Measurements from ENCODE around the gene EFCAB13. TPM values are rescaled to one million over a fixed set of nuclear protein-coding genes. Genes with fewer than 3 reads are reported as not detected.
A peak's percentile ranks its signal among the peaks of the same experiment; 100 is the strongest.

Gene EFCAB13, protein sequence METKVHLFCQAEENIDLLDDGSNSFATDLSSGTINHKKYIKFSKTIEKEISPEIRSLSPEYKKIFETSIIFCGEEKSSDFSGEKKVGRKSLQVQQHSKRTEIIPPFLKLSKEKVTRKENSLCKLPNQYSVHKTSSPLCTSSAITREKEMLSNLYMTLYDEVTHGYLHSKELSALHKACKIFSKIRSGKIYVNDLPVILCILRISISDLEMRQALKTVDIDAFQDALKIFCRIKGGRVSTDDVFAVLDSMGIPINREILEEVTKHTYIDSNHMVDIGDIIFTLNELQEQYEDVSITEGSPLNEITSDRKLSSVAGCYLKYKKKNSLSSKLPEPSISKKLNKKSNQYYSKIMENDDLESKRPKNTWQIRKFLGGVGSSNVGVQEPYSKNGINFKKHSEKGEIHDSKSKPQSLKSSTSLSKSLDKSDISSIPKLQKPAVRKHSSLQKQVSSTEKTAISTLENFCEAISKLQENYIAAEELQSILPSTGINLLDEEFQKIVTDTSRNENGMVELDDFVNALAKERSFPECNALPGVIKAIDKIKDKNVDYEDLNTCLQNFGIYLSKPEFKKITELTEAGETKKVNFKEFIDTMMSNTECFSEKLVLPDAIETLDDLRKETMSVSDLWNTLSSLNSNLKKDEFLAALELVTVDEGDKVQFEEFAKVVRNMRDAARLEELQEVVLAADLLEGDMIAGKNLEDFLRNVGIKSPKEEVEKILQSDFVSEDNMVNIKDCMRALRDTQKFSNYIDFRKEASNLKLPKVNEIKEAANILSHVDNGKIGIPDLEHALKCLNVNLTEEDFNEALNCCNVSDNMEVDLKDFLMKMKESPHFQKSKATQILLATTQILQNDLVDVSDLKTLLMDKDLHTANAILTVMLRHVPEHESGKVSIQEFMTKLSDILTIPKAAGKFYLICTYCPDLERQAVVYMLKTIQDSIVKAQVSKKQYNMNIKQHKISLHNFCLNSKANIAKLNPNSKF
- 0.40 TPM for polyA plus RNA-seq (2012; ENCODE audit: insufficient read length, low read depth)

DNA sequence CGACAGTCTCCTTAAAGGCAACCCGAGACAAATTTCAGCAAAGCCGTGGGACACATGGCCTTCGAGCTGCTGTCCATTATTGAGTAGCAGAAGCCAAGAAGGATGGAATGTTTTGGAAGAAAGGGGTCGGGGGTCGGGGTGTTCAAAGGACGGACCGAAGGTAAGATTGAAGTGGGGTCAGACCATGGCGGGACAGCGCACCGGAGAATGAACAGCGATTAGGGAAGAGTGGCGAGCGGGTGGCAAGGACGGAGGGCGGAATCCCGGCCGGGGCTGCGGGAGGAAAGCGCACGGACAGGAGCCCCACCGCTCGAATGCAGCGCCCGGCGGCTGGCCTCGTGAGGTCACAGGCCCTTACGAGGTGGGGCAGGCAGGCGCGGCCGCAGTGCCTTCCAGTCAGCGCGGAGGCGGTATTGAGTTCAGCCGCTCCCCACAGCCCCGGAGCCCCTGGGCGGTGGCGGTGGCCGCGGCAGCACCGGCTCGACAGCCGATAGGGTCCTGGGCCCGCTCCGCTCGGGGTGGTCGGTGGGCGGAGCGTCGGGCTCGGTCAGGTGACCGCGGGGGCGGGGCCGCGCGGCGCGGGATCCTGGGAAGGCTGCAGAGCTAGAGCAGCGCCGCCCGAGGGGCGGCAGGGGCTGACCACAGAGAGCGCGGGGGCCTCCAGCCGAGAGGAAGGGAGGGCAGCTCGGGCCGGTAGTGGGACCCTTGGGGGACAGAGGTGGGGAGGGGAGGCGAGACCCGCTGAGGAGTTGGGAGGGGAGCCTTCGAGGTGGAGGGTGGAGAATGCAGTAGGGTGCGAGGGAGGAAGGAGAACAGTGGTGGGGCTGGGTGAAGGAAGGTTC is at the start of gene EFCAB13:
Gene EFCAB13 (plus strand): TSS at position 574 of the 842 bp plus-strand sequence. CDS start 4,399 bp downstream, outside the sequence.
- no peak for TF ChIP-seq TAF1 (IDR thresholded peaks at IDR 0.05; ENCODE audit: borderline replicate concordance, insufficient read depth, low read length)

DNA sequence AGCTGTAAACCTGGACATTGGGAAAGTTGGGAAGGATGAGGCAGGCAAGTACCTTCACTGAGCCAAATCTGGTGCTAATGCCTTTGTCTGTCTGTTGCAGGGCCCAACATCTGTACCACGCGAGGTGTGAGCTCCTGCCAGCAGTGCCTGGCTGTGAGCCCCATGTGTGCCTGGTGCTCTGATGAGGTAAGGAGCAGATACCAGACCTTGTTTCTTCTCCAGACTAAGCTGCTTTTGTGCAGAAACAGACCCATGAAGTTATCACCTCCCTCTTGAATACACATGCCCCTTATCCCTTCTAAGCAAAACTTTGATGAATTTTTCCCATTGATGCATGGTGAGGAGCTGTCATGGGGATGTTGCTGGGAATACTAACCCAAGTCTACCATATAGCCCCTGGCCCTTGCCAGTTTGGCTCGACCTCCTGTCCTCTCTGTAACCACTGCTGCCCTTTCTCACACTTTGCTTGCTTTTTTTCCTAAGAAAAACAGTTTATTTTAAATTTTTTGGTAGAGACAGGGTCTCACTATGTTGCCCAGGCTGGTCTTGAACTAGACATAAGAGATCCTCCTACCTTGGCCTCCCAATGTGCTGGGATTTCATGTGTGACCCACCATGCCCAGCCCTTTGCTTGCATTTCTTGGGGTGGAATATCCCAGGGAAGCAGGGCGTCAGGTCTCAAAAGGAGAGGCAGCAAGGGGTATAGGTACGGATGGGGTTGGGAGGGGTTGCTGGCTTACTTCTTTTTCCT is 49.3 kb upstream of the EFCAB13 start:
- no peak for TF ChIP-seq POLR2AphosphoS5 (IDR thresholded peaks at IDR 0.05; ENCODE audit: low read depth, low read length)
- TF ChIP-seq, protein P1, sequence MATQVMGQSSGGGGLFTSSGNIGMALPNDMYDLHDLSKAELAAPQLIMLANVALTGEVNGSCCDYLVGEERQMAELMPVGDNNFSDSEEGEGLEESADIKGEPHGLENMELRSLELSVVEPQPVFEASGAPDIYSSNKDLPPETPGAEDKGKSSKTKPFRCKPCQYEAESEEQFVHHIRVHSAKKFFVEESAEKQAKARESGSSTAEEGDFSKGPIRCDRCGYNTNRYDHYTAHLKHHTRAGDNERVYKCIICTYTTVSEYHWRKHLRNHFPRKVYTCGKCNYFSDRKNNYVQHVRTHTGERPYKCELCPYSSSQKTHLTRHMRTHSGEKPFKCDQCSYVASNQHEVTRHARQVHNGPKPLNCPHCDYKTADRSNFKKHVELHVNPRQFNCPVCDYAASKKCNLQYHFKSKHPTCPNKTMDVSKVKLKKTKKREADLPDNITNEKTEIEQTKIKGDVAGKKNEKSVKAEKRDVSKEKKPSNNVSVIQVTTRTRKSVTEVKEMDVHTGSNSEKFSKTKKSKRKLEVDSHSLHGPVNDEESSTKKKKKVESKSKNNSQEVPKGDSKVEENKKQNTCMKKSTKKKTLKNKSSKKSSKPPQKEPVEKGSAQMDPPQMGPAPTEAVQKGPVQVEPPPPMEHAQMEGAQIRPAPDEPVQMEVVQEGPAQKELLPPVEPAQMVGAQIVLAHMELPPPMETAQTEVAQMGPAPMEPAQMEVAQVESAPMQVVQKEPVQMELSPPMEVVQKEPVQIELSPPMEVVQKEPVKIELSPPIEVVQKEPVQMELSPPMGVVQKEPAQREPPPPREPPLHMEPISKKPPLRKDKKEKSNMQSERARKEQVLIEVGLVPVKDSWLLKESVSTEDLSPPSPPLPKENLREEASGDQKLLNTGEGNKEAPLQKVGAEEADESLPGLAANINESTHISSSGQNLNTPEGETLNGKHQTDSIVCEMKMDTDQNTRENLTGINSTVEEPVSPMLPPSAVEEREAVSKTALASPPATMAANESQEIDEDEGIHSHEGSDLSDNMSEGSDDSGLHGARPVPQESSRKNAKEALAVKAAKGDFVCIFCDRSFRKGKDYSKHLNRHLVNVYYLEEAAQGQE (IDR thresholded peaks at IDR 0.05; ENCODE audit: insufficient read depth in 1 of 2, low read depth in 2 of 2, low read length in 2 of 2): no peak
- no peak for TF ChIP-seq SIN3A (IDR thresholded peaks at IDR 0.05; ENCODE audit: borderline replicate concordance, insufficient read depth, low read length)
- no peak for TF ChIP-seq TAF1 (IDR thresholded peaks at IDR 0.05; ENCODE audit: borderline replicate concordance, insufficient read depth, low read length)
- no peak for TF ChIP-seq FOXP2 (optimal IDR thresholded peaks at IDR 0.05; ENCODE audit: borderline replicate concordance, extremely low read depth, extremely low read length, insufficient read depth)

DNA sequence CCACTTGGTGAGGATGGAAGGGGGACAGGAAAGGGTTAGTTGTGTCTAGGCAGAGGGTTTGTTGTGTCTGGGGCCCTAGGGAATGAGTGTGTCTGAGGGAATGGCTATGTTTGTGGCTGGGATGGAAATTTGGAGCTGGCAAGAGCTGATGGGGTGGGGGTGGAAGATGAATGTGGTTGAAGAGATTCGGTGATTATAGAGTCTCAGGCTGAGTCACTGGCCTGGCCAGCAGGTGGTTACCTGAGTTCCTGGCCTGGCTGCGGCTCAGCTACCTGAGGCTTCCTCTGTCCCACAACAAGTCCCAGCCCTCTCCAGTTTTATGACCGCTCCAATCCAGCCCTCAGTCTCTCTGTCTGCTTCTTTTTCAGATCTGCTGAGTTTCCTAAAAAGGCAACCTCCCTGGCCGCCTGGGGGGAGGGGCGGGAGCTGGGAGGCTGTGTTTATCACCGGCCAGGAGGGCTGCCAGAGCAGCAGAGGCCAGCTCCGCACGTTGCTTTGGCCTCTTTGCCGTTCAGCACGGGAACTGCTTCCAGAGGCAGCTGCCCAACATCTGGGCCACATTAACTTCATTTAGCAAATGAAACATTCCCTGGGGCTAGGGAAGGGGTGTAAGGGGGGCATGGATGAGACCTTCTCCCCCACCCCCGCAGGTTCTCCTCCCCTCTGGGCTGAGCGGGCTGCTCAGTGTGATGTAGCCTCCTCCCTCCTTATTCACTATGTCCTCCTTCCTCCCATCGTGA is 48.3 kb upstream of the EFCAB13 start:
- peak; percentile 31; the same call in 1 of the 2 replicates for TF ChIP-seq SIN3A (IDR thresholded peaks at IDR 0.05; ENCODE audit: borderline replicate concordance, insufficient read depth, low read length)
- peak; percentile 26; the same call in 1 of the 2 replicates for TF ChIP-seq TAF1 (IDR thresholded peaks at IDR 0.05; ENCODE audit: borderline replicate concordance, insufficient read depth, low read length)
- TF ChIP-seq POLR2AphosphoS5 (IDR thresholded peaks at IDR 0.05; ENCODE audit: low read depth, low read length): 0 out of 2 replicates have a peak, but pooled peaks have one; percentile 21
- TF ChIP-seq FOXP2 (optimal IDR thresholded peaks at IDR 0.05; ENCODE audit: borderline replicate concordance, extremely low read depth, extremely low read length, insufficient read depth): peak; percentile 97
- TF ChIP-seq, protein P1 (IDR thresholded peaks at IDR 0.05; ENCODE audit: insufficient read depth in 1 of 2, low read depth in 2 of 2, low read length in 2 of 2): 0 out of 4 replicates have a peak, but pooled peaks of 1 of the 2 experiments have one; percentile 38

DNA sequence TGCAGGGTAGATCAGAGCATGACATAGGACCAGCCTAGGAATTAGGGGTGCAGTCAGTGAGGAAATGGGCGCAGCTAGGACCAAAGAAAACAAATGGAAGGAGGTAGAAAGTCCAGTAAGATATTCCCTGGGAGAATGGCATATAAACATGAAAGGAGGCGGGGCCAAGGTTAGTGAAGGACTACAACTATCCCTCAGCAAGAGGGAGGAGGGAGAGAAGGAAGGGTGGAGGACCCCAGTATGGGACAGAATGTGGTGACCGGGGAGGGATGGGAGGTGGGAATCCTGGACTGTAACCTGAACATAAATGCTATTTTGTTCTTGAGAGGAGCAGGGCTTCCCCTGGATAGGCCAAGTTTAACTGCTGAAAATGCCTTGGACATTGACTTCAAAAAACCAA is 47.3 kb upstream of the EFCAB13 start:
- TF ChIP-seq SIN3A (IDR thresholded peaks at IDR 0.05; ENCODE audit: borderline replicate concordance, insufficient read depth, low read length) (no peak), FOXP2 (optimal IDR thresholded peaks at IDR 0.05; ENCODE audit: borderline replicate concordance, extremely low read depth, extremely low read length, insufficient read depth) (no peak)
- TF ChIP-seq, protein P1 (IDR thresholded peaks at IDR 0.05; ENCODE audit: insufficient read depth in 1 of 2, low read depth in 2 of 2, low read length in 2 of 2): no peak

Measured in PFSK-1 (cell line).